Measurements from ENCODE around the gene TMEM98. TPM values are rescaled to one million over a fixed set of nuclear protein-coding genes. Genes with fewer than 3 reads are reported as not detected.

TMEM98 gene
- total RNA-seq, 2 experiments from 2014 or later, result 0.41 to 0.77 TPM

DNA sequence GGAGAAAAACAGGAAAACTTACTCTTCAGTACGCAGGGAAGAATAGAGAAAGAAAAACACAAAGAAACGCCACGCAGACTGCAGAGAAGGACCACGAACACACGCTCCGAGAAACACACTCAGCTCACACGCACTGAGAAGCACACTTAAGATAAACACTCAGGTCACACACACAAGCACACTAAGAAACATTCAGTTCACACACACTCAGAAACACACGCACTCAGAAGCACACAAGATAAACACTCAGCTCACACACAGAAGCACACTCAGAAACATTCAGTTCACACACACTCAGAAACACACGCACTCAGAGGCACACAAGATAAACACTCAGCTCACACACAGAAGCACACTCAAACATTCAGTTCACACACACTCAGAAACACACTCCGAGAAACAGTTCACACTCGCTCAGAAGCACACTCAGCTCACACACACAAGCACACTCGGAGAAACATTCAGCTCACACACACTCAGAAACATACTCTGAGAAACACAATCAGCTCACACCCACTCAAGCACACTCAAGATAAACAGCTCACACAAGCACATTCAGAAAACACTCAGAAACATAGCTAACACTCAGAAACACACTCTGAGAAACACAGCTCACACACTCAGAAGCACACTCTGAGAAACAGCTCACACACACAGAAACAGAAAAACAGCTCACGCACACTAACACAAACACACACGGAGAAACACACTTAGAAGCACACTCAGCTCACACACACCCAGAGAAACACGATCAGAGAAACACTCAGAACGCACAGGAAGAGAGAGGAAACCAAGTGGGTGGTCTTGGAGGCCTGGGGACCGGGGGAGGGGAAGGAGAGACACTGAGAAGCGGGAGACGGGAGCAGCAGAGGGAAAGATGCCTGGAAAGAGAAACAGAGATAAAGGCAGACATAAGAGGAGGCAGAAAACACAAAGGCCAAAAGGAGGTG lies 908 bp downstream of the TMEM98 start:
- intact Hi-C loops (cut with DNase I, micrococcal nuclease), result no loop called here
- POLR2A ChIA-PET, result no interaction called here

DNA sequence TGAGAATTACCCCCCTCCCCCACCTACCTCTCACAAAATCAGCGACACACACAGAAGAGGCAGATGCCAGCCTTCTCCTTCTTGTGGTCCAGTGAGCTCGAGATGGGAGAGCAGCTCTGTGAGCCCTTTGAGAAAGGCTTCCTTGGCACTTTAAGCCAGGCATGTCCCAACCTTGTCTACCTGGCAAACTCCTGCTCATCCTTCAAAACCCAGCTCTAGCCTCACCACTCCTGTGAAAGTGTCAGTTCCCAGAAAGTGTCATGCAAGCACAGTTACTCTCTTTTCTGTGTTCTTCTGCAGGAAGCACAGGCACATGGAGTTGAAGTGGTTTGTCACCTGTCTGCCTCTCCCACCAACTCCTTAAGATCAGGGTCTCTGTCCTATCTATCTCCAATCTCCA lies 1.6 kb downstream of the TMEM98 start:
- POLR2A ChIA-PET, result no interaction called here
- Mint-ChIP-seq H3K27ac (no peak overlapping the region), H3K9me3 (ENCODE audit: low read depth) (no peaks in the 10 kb centered on the region), H3K4me1 (no peaks in the 10 kb centered on the region), H3K27me3 (peaks cover 38% of the 10 kb centered on the region), H3K36me3 (ENCODE audit: low read depth) (no peaks in the 10 kb centered on the region), H3K4me3 (no peak overlapping the region)
- no peak for ATAC-seq
- intact Hi-C loops (cut with DNase I, micrococcal nuclease), result no loop called here
- DNase-seq, result no peak
- CTCF ChIA-PET, result interaction anchor here (1.1 to 2.2 kb wide), 4 partner anchors 8 to 147 kb away, joined by 3 to 9 read pairs (median 4); no protein-coding TSS in a partner anchor

More for the DNA sequence above, 908 bp downstream of the TMEM98 start:
- no peak overlapping the region for H3K4me3 Mint-ChIP-seq
- CTCF ChIA-PET, result interaction anchor here (1.0 to 2.2 kb wide), 5 partner anchors 9 to 146 kb away, joined by 3 to 9 read pairs (median 5); partner anchors contain the start of gene MYO1D
- no peaks in the 10 kb centered on the region for H3K4me1 Mint-ChIP-seq
- no peak overlapping the region for H3K27ac Mint-ChIP-seq
- no peaks in the 10 kb centered on the region for H3K9me3 Mint-ChIP-seq (ENCODE audit: low read depth)
- peaks cover 30% of the 10 kb centered on the region for H3K27me3 Mint-ChIP-seq
- DNase-seq, result no peak
- no peak for ATAC-seq
- H3K36me3 Mint-ChIP-seq (ENCODE audit: low read depth), result no peaks in the 10 kb centered on the region

DNA sequence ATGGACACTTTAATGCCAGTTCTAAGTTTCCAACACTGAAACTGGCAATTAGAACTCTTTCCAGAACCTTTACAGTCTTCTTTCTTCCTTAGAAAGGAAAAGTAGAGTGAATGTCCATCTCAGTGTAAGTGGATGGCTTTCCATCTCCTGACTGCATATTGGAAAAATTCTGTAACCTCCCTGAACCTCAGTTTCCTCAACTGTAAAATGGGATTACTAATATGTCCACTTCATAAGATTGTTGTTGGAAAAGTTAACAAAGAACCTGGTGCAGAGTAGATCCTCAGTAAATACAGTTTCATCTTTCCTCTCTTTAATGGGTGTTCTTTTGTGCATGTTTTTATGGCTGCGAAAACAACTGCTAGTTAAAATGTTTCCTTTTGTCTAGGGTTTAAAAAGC lies 2.6 kb downstream of the TMEM98 start:
- Mint-ChIP-seq H3K36me3 (ENCODE audit: low read depth) (no peaks in the 10 kb centered on the region), H3K9me3 (ENCODE audit: low read depth) (no peaks in the 10 kb centered on the region), H3K4me1 (no peaks in the 10 kb centered on the region), H3K27ac (no peak overlapping the region), H3K4me3 (no peak overlapping the region), H3K27me3 (peaks cover 38% of the 10 kb centered on the region)
- DNase-seq (no peak), ATAC-seq (no peak)
- POLR2A ChIA-PET, result no interaction called here
- intact Hi-C loops (cut with DNase I, micrococcal nuclease), result no loop called here
- CTCF ChIA-PET, result interaction anchor here (1.0 to 1.1 kb wide), 2 partner anchors 10 to 62 kb away, joined by 3 to 4 read pairs; no protein-coding TSS in a partner anchor

DNA sequence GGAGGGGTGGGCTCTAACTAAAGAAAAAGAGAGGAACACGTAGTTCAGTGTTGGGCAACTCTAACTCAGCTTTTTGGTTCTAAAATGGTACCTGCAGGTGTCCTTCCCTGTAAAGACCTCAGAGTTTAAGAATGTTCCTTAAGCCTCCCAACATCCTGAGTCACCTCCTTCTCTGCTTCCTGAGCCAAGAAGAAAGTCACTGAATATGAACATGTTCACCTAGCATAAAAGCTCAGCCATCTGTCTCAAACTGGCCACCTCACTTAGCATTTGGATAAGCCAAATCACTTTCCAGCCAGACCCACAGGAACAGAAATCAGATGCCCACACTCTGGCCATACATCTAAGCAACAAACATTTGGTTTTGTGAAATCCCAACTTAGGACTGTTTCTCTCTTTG lies 3.7 kb downstream of the TMEM98 start:
- ATAC-seq (no peak), DNase-seq (no peak)
- CTCF ChIA-PET, result interaction anchor here (0.9 to 1.6 kb wide), 3 partner anchors 55 to 148 kb away, joined by 3 to 4 read pairs (median 4); partner anchors contain the start of gene MYO1D
- POLR2A ChIA-PET, result no interaction called here
- no peaks in the 10 kb centered on the region for H3K9me3 Mint-ChIP-seq (ENCODE audit: low read depth)
- H3K4me1 Mint-ChIP-seq, result no peaks in the 10 kb centered on the region
- H3K27me3 Mint-ChIP-seq, result peaks cover 36% of the 10 kb centered on the region
- intact Hi-C loops (cut with DNase I, micrococcal nuclease), result no loop called here
- no peaks in the 10 kb centered on the region for H3K36me3 Mint-ChIP-seq (ENCODE audit: low read depth)
- H3K4me3 Mint-ChIP-seq, result no peak overlapping the region
- H3K27ac Mint-ChIP-seq, result no peak overlapping the region

DNA sequence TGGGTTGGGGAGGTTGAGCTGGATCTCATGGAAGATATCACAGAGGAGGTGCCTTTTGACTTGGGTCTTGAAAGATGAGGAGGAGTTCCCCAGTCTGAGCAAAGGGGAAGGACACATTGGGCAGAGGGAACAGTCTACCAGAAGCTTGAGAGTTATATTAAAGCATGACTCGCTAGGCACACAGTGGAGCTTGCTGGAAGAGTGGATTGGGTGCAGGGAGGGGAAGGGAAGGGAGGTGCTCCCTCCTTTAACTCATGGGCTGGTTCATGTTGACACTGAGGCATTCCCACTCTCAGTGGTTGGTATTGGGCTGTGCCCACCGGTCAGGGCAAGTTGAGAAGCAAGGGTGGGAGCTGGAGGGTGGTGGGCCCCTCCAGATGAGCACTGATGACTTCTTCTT lies 5.9 kb downstream of the TMEM98 start:
- POLR2A ChIA-PET, result no interaction called here
- intact Hi-C loops (cut with DNase I, micrococcal nuclease), result no loop called here

DNA sequence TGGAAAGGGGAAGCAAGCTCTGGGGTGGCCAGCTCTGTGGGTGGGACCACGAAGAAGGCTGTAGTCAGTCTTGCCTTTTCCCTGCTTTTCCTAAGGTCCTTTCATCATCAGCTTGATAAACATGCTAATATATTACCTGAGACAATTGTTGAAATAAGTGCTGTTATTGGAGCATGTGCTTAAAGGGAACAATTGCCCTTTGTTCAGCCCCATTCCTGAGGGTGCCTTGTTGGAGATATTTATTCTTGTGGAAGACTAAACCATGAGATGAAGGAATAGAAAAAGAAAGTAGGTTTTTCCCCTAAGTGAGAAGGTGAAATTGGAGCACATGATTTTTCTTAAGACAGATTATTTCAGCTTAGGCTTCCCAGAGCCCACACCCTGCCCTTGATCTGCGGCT lies 7.8 kb downstream of the TMEM98 start:
- no peaks in the 10 kb centered on the region for H3K9me3 Mint-ChIP-seq (ENCODE audit: low read depth)
- ATAC-seq (no peak), DNase-seq (no peak)
- intact Hi-C loops (cut with DNase I, micrococcal nuclease), result no loop called here
- POLR2A ChIA-PET, result no interaction called here
- no peak overlapping the region for H3K4me3 Mint-ChIP-seq
- H3K36me3 Mint-ChIP-seq (ENCODE audit: low read depth), result no peaks in the 10 kb centered on the region
- CTCF ChIA-PET, result interaction anchor here (0.7 to 2.7 kb wide), 10 partner anchors 22 to 452 kb away, joined by 3 to 33 read pairs (median 5); partner anchors contain the start of gene MYO1D
- peaks cover 26% of the 10 kb centered on the region for H3K27me3 Mint-ChIP-seq
- H3K27ac Mint-ChIP-seq, result no peak overlapping the region
- H3K4me1 Mint-ChIP-seq, result peaks cover 2% of the 10 kb centered on the region

More for the DNA sequence above, 5.9 kb downstream of the TMEM98 start:
- Mint-ChIP-seq H3K4me3 (no peak overlapping the region), H3K27me3 (peaks cover 34% of the 10 kb centered on the region), H3K9me3 (ENCODE audit: low read depth) (no peaks in the 10 kb centered on the region), H3K36me3 (ENCODE audit: low read depth) (no peaks in the 10 kb centered on the region), H3K27ac (no peak overlapping the region), H3K4me1 (peaks cover 2% of the 10 kb centered on the region)
- CTCF ChIA-PET, result interaction anchor here (0.5 to 0.6 kb wide), 2 partner anchors 24 to 296 kb away, joined by 3 read pairs; no protein-coding TSS in a partner anchor
- ATAC-seq, result no peak
- no peak for DNase-seq

DNA sequence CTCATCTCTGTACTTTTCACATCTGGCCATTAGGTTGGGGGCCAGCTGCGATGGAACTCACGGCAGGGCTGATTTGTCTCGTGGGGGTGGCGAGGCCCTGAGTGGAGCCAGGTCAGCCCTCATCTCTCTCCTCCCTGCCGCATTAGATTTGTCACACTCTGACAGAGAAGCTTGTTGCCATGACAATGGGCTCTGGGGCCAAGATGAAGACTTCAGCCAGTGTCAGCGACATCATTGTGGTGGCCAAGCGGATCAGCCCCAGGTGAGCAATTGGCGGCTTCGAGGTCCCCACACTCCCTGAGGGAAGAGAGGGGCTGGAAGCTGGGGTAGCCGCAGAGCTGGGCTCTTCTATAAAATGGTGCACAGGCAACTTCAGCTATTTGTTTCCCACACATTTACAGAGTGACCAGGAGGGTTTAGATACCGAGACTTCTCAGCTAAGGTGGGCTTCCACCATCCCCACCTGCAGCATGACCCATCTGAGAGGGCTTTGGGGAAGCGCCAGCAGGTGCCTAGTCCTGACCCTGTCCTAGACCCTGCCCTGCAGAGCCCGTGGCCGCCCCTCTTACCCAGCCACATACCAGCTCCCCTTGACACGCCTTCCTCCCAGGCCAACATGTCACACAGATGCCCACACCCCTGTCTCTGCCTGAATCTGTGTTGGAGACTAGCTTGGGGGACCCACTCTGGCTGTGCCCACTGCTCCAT lies 8.4 kb downstream of the TMEM98 start:
- peak; percentile 23 for ATAC-seq
- no peaks in the 10 kb centered on the region for H3K9me3 Mint-ChIP-seq (ENCODE audit: low read depth)
- CTCF ChIA-PET, result interaction anchor here (0.6 to 2.7 kb wide), 21 partner anchors 10 to 452 kb away, joined by 3 to 33 read pairs (median 3); partner anchors contain the start of gene MYO1D
- DNase-seq, result no peak
- H3K27ac Mint-ChIP-seq, result no peak overlapping the region
- H3K27me3 Mint-ChIP-seq, result peaks cover 25% of the 10 kb centered on the region
- intact Hi-C loops (cut with DNase I, micrococcal nuclease), result no loop called here
- POLR2A ChIA-PET, result no interaction called here
- no peaks in the 10 kb centered on the region for H3K36me3 Mint-ChIP-seq (ENCODE audit: low read depth)
- peaks cover 2% of the 10 kb centered on the region for H3K4me1 Mint-ChIP-seq
- no peak overlapping the region for H3K4me3 Mint-ChIP-seq

DNA sequence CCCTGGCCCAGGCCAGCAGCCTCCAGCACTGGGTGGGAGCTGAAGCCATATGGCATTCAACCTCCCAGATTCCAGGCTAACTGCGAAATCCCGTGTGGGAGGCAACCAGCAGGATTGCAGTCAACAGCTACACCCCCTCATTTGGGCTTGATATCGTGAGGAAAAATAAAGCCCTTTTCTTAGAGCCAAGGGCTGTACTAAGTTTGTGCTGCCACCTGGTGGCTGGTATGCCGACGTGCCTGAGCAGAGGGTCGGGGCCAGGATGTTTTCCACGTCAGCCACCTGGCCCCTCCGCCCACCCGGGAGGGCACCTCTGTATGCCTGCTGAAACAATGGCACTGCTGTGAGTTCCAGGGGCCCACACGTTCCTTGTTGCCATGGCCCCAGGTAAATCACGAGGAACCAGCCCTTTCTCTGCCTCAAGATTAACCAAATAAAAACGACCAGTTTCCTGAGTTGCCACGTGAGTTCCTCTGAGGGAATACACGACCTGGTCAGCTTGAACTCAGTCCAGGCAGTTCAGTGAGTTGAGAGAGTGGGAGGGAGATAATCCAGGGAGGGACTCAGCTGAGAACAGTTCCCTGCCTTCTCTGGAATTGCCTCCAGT lies 9.0 kb downstream of the TMEM98 start:
- H3K27me3 Mint-ChIP-seq, result peaks cover 20% of the 10 kb centered on the region
- no peak overlapping the region for H3K4me3 Mint-ChIP-seq
- no peaks in the 10 kb centered on the region for H3K9me3 Mint-ChIP-seq (ENCODE audit: low read depth)
- ChIA-PET CTCF (interaction anchor here (0.7 to 2.7 kb wide), 20 partner anchors 8 to 453 kb away, joined by 3 to 33 read pairs (median 4); partner anchors contain the start of genes MYO1D and TMEM98), POLR2A (no interaction called here)
- no peaks in the 10 kb centered on the region for H3K36me3 Mint-ChIP-seq (ENCODE audit: low read depth)
- ATAC-seq (peak; percentile 90), DNase-seq (peak; percentile 84)
- H3K4me1 Mint-ChIP-seq, result peaks cover 2% of the 10 kb centered on the region
- H3K27ac Mint-ChIP-seq, result no peak overlapping the region
- intact Hi-C loops (cut with DNase I, micrococcal nuclease), result loop anchor here (1.0 kb wide), 1 partner anchor 154 kb away; no protein-coding TSS in a partner anchor

DNA sequence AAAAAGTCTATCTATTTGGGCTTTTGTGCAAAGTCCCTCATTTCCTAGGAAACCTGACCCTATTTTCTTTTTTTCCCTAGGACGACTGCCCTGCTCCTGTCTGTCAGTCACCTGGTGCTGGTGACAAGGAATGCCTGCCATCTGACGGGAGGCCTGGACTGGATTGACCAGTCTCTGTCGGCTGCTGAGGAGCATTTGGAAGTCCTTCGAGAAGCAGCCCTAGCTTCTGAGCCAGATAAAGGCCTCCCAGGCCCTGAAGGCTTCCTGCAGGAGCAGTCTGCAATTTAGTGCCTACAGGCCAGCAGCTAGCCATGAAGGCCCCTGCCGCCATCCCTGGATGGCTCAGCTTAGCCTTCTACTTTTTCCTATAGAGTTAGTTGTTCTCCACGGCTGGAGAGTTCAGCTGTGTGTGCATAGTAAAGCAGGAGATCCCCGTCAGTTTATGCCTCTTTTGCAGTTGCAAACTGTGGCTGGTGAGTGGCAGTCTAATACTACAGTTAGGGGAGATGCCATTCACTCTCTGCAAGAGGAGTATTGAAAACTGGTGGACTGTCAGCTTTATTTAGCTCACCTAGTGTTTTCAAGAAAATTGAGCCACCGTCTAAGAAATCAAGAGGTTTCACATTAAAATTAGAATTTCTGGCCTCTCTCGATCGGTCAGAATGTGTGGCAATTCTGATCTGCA lies 12.9 kb downstream of the TMEM98 start:
- ChIA-PET POLR2A (no interaction called here), CTCF (interaction anchor here (0.7 to 3.0 kb wide), 13 partner anchors 11 to 706 kb away, joined by 3 to 25 read pairs (median 4); partner anchors contain the start of gene MYO1D)
- Mint-ChIP-seq H3K27me3 (peaks cover 8% of the 10 kb centered on the region), H3K9me3 (ENCODE audit: low read depth) (no peaks in the 10 kb centered on the region), H3K27ac (no peak overlapping the region), H3K4me1 (peaks cover 2% of the 10 kb centered on the region), H3K36me3 (ENCODE audit: low read depth) (no peaks in the 10 kb centered on the region), H3K4me3 (no peak overlapping the region)
- intact Hi-C loops (cut with DNase I, micrococcal nuclease), result loop anchor here in 1 of 2 experiments (5.0 to 10.0 kb wide), 2 partner anchors 56 to 374 kb away; no protein-coding TSS in a partner anchor
- no peak for DNase-seq
- ATAC-seq, result no peak

DNA sequence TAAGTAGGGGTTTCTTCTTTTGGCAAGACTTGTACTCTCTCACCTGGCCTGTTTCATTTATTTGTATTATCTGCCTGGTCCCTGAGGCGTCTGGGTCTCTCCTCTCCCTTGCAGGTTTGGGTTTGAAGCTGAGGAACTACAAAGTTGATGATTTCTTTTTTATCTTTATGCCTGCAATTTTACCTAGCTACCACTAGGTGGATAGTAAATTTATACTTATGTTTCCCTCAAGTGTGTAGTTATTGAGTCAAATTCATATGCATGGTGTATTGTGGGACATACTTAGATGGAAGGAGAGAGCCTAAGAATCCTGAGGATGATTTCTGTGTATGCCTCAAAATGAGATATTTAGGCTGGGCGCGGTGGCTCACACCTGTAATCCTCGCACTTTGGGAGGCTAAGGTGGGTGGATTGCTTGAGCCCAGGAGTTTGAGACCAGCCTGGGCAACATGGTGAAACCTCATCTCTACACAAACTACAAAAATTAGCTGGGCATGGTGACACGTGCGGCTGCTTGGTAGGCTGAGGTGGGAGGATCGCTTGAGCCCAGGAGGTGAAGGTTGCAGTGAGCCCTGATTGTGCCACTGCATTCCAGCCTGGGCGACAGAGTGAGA lies 13.6 kb downstream of the TMEM98 start:
- Mint-ChIP-seq H3K36me3 (ENCODE audit: low read depth) (no peaks in the 10 kb centered on the region), H3K27ac (no peak overlapping the region), H3K27me3 (peaks cover 7% of the 10 kb centered on the region), H3K4me1 (peaks cover 2% of the 10 kb centered on the region), H3K4me3 (no peak overlapping the region), H3K9me3 (ENCODE audit: low read depth) (no peaks in the 10 kb centered on the region)
- ChIA-PET CTCF (interaction anchor here (0.6 to 3.0 kb wide), 14 partner anchors 11 to 1292 kb away, joined by 3 to 25 read pairs (median 4); partner anchors contain the start of gene MYO1D), POLR2A (no interaction called here)
- DNase-seq (no peak), ATAC-seq (no peak)
- intact Hi-C loops (cut with DNase I, micrococcal nuclease), result loop anchor here in 1 of 2 experiments (5.0 to 10.0 kb wide), 2 partner anchors 56 to 373 kb away; no protein-coding TSS in a partner anchor
